ENCODE measurements around the gene CATSPERZ. TPM values are rescaled to one million over a fixed set of nuclear protein-coding genes. Genes with fewer than 3 reads are reported as not detected.

Gene CATSPERZ
- total RNA-seq, 2 experiments from 2014 or later, result 0.39 TPM; not detected in 1

Small RNA genes lying within 50 kb of the gene (microRNA-seq; reads per million reads assigned to microRNA genes)
- 2.8 reads per million for gene MIR7155 (ENCODE audit: borderline replicate concordance)

Other genes with a start within 250 kb of the CATSPERZ start
- 10 to 100 TPM; 26.4 to 28.6 TPM for gene MACROD1, start 134.2 kb upstream of the CATSPERZ start, total RNA-seq
- 100 to 1,000 TPM; 398 to 403 TPM for gene STIP1, start 114.2 kb upstream of the CATSPERZ start, total RNA-seq
- 100 to 1,000 TPM; 182 to 184 TPM for gene FERMT3, start 93.6 kb upstream of the CATSPERZ start, total RNA-seq
- 10 to 100 TPM; 23.9 to 27.1 TPM for gene TRPT1, start 74.2 kb upstream of the CATSPERZ start, total RNA-seq
- gene NUDT22, start 74.1 kb upstream of the CATSPERZ start, total RNA-seq, result 10 to 100 TPM; 61.8 to 74.1 TPM
- gene DNAJC4, start 69.8 kb upstream of the CATSPERZ start, total RNA-seq, result 10 to 100 TPM; 21.9 to 23.1 TPM
- gene VEGFB, start 65.8 kb upstream of the CATSPERZ start, total RNA-seq, result 10 to 100 TPM; 80.0 to 80.3 TPM
- gene FKBP2, start 59.3 kb upstream of the CATSPERZ start, total RNA-seq, result 10 to 100 TPM; 19.9 to 21.3 TPM
- 100 to 1,000 TPM; 261 to 267 TPM for gene PPP1R14B, start 53.4 kb upstream of the CATSPERZ start, total RNA-seq
- gene PLCB3, start 48.8 kb upstream of the CATSPERZ start, total RNA-seq, result 10 to 100 TPM in 1 of 2 experiments, 1 to 10 TPM in 1; 9.0 to 10.9 TPM
- 10 to 100 TPM; 21.3 to 22.9 TPM for gene BAD, start 15.7 kb upstream of the CATSPERZ start, total RNA-seq
- gene GPR137, start 14.5 kb upstream of the CATSPERZ start, total RNA-seq, result 10 to 100 TPM; 23.6 to 27.2 TPM
- gene KCNK4, start 9.1 kb upstream of the CATSPERZ start, total RNA-seq, result not detected
- 10 to 100 TPM; 19.0 to 29.6 TPM for gene ESRRA, start 5.2 kb downstream of the CATSPERZ start, total RNA-seq
- 100 to 1,000 TPM; 185 to 243 TPM for gene TRMT112, start 17.2 kb downstream of the CATSPERZ start, total RNA-seq
- gene PRDX5, start 17.8 kb downstream of the CATSPERZ start, total RNA-seq, result 100 to 1,000 TPM; 110 to 142 TPM
- 10 to 100 TPM; 58.4 to 71.3 TPM for gene CCDC88B, start 39.8 kb downstream of the CATSPERZ start, total RNA-seq
- gene RPS6KA4, start 58.8 kb downstream of the CATSPERZ start, total RNA-seq, result 10 to 100 TPM; 22.0 to 30.2 TPM